NK-92 (cell line): ENCODE data around the gene NATD1.
A peak's percentile ranks its signal among the peaks of the same experiment; 100 is the strongest.

Source experiments
- DNase-seq: peaks from one replicate; lab custom pipeline; 2025; ENCODE audit not compliant: unreplicated experiment; lab: John Stamatoyannopoulos, UW

NATD1 gene

GRCh38 chr17:21275579-21276263, 22.5 kb upstream of the NATD1 start:
- peak; percentile 47 for DNase-seq

DNA sequence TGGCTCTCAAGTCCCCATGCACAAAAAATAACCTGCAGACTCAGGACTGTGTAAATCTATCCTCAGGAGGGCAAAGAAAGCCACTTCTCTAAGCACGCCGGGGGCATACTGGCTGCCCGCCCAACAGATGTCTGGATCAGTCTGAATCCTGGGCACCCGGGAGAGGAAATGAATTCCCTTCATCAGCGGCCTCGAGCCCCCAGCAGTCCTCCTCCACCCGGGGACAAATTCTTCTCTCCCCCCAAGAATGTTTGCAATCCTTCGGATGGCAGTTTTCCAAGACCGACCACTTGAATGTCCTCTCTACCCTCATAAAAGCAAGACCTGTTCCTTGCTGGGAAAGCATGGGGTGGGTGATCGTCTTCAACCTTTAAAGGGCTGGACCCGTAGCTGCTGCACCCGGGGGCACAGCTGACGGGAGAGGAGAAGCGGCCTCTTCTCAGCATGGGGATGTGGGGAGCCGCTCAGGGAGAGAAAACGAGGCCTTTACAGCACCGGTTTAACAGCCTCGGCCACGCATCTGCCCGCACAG, 21.9 kb upstream of the NATD1 start:
- no peak for DNase-seq

DNA sequence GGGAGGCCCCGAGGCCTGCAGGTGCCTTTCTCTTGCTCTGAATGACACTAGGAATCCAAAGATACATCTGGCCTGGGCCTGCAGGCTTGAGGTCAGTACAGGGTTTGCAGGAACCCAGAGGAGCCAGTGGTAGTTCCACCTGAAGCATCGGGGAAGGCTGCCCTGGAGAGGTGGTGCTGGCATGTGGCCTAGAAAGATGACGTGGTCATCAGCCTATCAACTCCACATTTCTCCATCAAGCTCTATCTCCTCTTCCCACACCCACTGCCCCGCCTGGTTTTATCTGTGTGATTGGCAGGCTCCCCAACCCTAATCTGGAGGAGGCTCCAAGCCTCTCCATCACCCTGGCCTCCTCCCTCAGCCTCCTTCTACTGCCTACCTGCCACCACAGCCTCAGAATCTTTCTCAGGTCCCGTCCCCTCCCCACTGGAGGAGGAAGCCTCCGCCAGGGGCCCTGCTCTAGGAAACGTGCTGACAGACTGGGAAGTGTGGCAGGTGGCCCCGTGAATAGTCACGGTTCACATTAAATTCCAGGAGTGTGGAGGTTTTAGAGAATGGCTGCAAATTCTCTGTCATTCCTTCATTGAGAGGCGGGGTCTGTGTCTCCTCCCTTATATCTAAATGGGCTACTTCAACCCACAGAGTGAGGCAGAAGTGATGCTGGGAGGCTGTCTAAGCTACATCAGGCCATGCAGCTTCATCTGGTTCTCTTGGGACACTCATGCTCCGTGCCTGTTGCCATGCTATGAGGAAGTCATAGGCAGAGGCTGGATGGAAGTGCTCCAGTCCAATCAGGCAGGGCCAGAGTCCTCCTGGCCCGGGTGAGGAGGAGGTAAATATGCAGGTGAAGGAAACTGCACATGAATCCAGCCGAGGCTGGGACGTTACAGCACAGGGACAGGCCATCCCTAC, 19.9 kb upstream of the NATD1 start:
- no peak for DNase-seq

DNA sequence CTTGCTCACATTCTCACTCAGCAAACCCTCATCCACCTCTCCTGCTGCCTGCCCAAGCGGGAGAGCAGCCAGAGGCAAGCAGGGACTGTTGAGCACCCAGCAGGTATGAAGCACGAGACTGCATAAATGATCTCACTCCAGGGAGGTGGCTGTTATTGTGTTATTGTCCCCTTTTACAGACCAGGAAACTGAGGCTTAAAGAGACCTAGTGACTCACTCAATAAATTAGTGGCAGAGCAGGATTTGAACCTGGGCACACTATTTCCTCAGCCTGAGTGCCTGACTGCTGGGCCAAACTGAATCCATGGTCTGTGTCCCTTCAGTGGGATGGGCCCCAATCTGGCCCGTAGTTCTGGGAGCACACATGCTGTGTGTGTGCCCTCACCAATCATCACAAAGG, 19.0 kb upstream of the NATD1 start:
- no peak for DNase-seq

DNA sequence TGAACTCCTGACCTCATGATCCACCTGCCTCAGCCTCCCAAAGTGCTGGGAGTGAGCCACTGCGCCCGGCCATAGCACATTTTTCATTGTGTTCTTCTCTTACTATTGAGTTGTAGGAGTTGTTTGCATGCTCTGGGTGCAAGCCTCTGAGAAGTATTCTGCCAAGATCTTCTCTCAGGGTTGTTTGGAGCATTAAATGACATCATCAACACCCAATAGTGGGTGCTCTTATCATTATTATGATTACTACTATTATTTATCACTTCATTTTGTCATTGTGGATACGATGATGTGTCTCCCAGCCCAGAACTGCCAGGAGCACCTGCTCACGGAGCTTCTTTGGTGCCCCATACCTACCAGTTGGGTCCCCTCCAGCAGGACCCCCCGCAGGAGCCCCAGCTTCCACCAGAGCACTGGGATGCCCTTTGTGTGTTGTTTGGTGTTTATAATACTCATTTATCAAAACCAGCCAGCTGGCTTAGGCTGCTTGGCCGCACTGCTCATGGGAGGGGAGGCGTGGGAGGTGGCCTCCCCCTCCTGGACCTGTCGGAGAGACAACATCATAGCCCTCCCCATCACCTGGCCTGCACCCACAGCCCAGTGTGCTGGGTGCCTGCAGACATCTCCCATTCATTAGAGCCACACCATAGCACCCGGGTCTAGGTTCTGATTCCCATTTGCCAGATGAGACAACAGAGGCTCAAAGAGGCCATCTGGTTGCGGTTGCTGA, 18.4 kb upstream of the NATD1 start:
- DNase-seq, result no peak

DNA sequence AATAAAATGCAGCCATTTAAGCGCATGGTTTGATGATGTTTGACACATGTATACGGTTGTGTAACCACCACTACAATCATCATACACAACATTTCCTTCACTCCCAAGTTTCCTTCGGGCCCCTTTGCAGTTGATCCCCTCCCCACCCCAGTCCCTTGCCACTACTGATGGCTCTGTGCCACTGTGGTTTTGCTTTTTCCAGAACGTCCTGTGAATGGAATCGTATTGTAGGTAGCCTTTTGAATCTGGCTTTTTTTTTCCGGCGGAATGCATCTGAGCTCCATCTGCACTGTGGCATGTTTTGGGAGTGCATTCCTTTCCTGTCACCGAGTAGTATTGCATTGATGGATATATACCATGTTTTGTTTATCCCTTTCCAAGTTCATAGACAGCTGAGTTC, 16.2 kb upstream of the NATD1 start:
- DNase-seq, result no peak

DNA sequence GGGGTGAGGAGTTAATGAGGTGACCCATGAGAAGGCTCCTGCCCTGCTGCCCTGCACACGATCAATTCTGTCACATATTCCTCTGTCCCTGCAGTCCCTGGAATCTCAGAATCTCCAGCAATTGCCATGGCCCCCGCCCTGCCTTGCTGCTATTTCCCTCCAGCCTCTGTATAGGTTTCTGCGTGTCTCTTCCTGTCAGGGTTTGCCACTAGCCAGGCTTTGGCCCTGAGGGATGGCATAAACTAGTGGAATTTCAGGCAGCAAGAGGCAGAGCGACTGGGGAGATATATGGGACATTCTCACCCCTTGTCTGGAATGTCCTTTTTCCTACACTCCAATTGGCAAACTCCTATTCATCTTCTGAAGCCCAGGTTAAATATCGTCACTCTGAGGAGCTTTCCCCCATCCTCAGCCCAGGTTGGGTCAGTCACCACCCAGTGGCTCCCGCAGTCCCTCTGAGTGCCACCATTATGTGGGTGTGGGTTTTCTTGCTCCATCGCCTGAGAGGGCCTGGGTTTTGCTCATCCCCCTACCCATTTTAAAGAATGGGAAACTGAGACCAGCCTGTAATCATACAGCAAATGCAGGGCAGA, 15.5 kb upstream of the NATD1 start:
- DNase-seq, result no peak

GRCh38 chr17:21263376-21263775, 10.2 kb upstream of the NATD1 start:
- no peak for DNase-seq

DNA sequence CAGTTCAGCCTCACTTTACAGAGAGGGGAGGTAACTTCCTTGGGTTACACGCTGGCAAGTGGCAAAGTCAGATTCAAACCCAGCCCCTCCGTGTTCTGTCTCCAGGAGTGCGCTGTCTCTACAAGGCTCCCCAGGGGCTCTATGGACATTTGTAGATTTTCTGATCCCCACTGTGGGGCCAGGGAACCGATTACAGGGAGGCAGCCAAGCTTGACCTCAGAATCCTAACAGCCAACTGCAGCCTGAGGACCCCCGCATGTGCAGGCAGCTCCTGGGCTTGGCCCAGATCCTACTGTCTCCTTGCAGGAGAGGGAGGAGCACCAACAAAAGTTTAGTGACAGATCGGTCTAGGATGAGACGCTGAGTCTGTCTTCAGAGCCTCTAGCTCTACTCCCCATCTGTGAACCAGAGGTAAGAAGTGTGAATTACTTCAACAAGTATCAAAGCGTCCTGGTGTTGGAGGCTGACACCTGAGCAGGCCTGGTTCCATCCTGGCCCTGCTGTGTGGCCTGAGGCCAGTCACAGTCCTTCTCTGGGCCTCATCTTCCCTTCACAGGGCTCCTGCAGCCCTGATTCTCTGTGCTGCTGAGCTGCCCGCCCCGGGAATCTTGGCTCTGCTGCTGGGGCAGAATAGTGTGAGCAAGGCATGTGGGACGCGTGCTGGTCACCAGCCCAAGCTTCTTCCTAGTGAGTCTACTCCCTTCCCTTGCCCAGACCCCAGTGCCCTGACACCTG, 9.2 kb upstream of the NATD1 start:
- DNase-seq, result no peak

DNA sequence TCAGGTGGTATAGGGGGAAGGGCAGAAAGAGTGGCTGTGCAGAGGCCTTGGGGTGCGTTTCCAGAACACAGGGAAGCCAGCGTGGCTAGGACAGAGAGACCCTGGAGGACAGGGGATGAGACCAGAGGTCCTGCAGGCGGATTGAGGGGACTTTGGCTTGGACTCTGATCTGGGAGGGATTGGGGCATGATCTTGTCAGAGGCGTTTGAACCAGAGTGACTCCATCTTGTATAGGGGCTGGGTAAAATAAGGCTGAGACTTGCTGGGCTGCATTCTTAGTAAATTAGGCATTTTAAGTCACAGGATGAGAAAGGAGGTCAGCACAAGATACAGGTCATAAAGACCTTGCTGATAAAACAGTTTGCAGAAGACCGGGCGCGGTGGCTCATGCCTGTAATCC, 5.4 kb upstream of the NATD1 start:
- DNase-seq, result no peak

- DNase-seq, result no peak
Observed at GRCh38 chr17:21253646-21254441, 634 bp upstream of the NATD1 start.

- DNase-seq, result no peak
Observed at GRCh38 chr17:21252289-21252795, 868 bp downstream of the NATD1 start.

GRCh38 chr17:21251337-21252010, 1.7 kb downstream of the NATD1 start:
- DNase-seq, result no peak

- DNase-seq, result no peak
Observed at GRCh38 chr17:21250854-21251253, 2.4 kb downstream of the NATD1 start.

- no peak for DNase-seq
Observed at GRCh38 chr17:21249920-21250703, 3.1 kb downstream of the NATD1 start.

GRCh38 chr17:21249086-21249795, 4.0 kb downstream of the NATD1 start:
- DNase-seq, result no peak

GRCh38 chr17:21248500-21248899, 4.7 kb downstream of the NATD1 start:
- no peak for DNase-seq
